Immature natural killer cell (primary cell): ENCODE results near the gene LITAF. TPM values are rescaled to one million over a fixed set of nuclear protein-coding genes. Genes with fewer than 3 reads are reported as not detected.

Experiments
- DNase-seq, 3 donors: peaks; one replicate each; pipeline ENCODE4 v3.0.0; 2022; ENCODE audit warnings: mixed read lengths in 1 of 3
- H3K27ac Mint-ChIP-seq, 6 donors: one replicate each; pipeline ENCODE4 v1.8.0; 2020; ENCODE audit warnings: mixed read lengths in 6 of 6, mild to moderate bottlenecking in 5 of 6, inconsistent platforms in 4 of 6, moderate library complexity in 3 of 6
- H3K27me3 Mint-ChIP-seq, 3 donors: one replicate each; pipeline ENCODE4 v1.8.0; 2020 to 2021; ENCODE audit warnings: low read depth in 3 of 3, mild to moderate bottlenecking in 3 of 3, mixed read lengths in 3 of 3, moderate library complexity in 3 of 3, inconsistent platforms in 1 of 3
- H3K36me3 Mint-ChIP-seq, 3 donors: one replicate each; pipeline ENCODE4 v1.8.0; 2020; ENCODE audit warnings: mixed read lengths in 3 of 3, inconsistent platforms in 2 of 3, mild to moderate bottlenecking in 2 of 3
- H3K4me1 Mint-ChIP-seq, 2 donors: one replicate each; pipeline ENCODE4 v1.8.0; 2020; ENCODE audit warnings: inconsistent platforms in 2 of 2, mild to moderate bottlenecking in 2 of 2, mixed read lengths in 2 of 2, moderate library complexity in 1 of 2
- H3K4me3 Mint-ChIP-seq, 5 donors: one replicate each; pipeline ENCODE4 v1.8.0; 2020; ENCODE audit warnings: mild to moderate bottlenecking in 5 of 5, mixed read lengths in 5 of 5, inconsistent platforms in 3 of 5, moderate library complexity in 3 of 5
- H3K9me3 Mint-ChIP-seq, 6 donors: one replicate each; pipeline ENCODE4 v1.8.0; 2020; ENCODE audit warnings: mild to moderate bottlenecking in 6 of 6, mixed read lengths in 6 of 6, inconsistent platforms in 4 of 6, moderate library complexity in 3 of 6
- polyA plus RNA-seq, 3 donors: library from polyadenylated mRNA; unstranded; fragments of 300-500 nt; fragmentation: Illumina TruSeq; gene quantifications; one replicate each; pipeline ENCODE4 v1.2.3, GENCODE V29; 2021

The LITAF gene
- polyA plus RNA-seq = 1,000 to 10,000 TPM; 1,031 to 1,827 (median 1,086) TPM

- Mint-ChIP-seq H3K27me3 (peaks cover 11 to 28% (median 24%) of the 10 kb centered on the region in 3 donors), H3K36me3 (peaks cover 0 to 5% (median 3%) of the 10 kb centered on the region in 3 donors), H3K27ac (peak within 1 kb of the TSS; percentile 90 to 99 (median 97)), H3K4me3 (peak within 1 kb of the TSS; percentile 95 to 100 (median 97)), H3K4me1 (peaks cover 40 to 52% of the 10 kb centered on the region in 2 donors), H3K9me3 (no peaks in the 10 kb centered on the region)
- DNase-seq = peak; percentile 66 to 73 (median 70)
Observed at GRCh38 chr16:11586856-11587642, at the start of gene LITAF. Gene LITAF (minus strand): TSS chr16:11586919. CDS start chr16:11556730, 30,189 bp downstream.

GRCh38 chr16:11636172-11636721, 49.5 kb upstream of the LITAF start:
- DNase-seq = no peak
- peak overlapping the region in 1 of 5 donors; percentile 29 for H3K4me3 Mint-ChIP-seq
- no peaks in the 10 kb centered on the region for H3K36me3 Mint-ChIP-seq
- H3K9me3 Mint-ChIP-seq = no peaks in the 10 kb centered on the region
- H3K4me1 Mint-ChIP-seq = peaks cover 15 to 29% of the 10 kb centered on the region in 2 donors
- H3K27me3 Mint-ChIP-seq = peaks cover 0 to 6% (median 5%) of the 10 kb centered on the region in 3 donors
- H3K27ac Mint-ChIP-seq = no peak overlapping the region

GRCh38 chr16:11635679-11636171, 49.0 kb upstream of the LITAF start:
- H3K36me3 Mint-ChIP-seq = no peaks in the 10 kb centered on the region
- peaks cover 10 to 24% of the 10 kb centered on the region in 2 donors for H3K4me1 Mint-ChIP-seq
- no peak for DNase-seq
- no peak overlapping the region for H3K4me3 Mint-ChIP-seq
- H3K9me3 Mint-ChIP-seq = no peaks in the 10 kb centered on the region
- H3K27ac Mint-ChIP-seq = no peak overlapping the region
- H3K27me3 Mint-ChIP-seq = peaks cover 0 to 6% (median 5%) of the 10 kb centered on the region in 3 donors

GRCh38 chr16:11635113-11635652, 48.5 kb upstream of the LITAF start:
- H3K27me3 Mint-ChIP-seq = peaks cover 0 to 6% (median 5%) of the 10 kb centered on the region in 3 donors
- no peaks in the 10 kb centered on the region for H3K36me3 Mint-ChIP-seq
- no peaks in the 10 kb centered on the region for H3K9me3 Mint-ChIP-seq
- H3K27ac Mint-ChIP-seq = no peak overlapping the region
- peaks cover 5 to 19% of the 10 kb centered on the region in 2 donors for H3K4me1 Mint-ChIP-seq
- no peak overlapping the region for H3K4me3 Mint-ChIP-seq
- no peak for DNase-seq

GRCh38 chr16:11634312-11634711, 47.6 kb upstream of the LITAF start:
- peaks cover 0 to 6% (median 5%) of the 10 kb centered on the region in 3 donors for H3K27me3 Mint-ChIP-seq
- peaks cover 0 to 16% of the 10 kb centered on the region in 2 donors for H3K4me1 Mint-ChIP-seq
- peak overlapping the region in 1 of 6 donors; percentile 23 for H3K27ac Mint-ChIP-seq
- DNase-seq = no peak
- H3K9me3 Mint-ChIP-seq = no peaks in the 10 kb centered on the region
- H3K36me3 Mint-ChIP-seq = no peaks in the 10 kb centered on the region
- H3K4me3 Mint-ChIP-seq = no peak overlapping the region

- no peak for DNase-seq
- no peak overlapping the region for H3K4me3 Mint-ChIP-seq
- H3K27me3 Mint-ChIP-seq = peaks cover 0 to 3% (median 2%) of the 10 kb centered on the region in 3 donors
- H3K9me3 Mint-ChIP-seq = no peaks in the 10 kb centered on the region
- no peaks in the 10 kb centered on the region for H3K36me3 Mint-ChIP-seq
- H3K4me1 Mint-ChIP-seq = peaks cover under 1 to 21% of the 10 kb centered on the region in 2 donors
- H3K27ac Mint-ChIP-seq = peak overlapping the region in 1 of 6 donors; percentile 31
Observed at GRCh38 chr16:11633113-11633512, 46.4 kb upstream of the LITAF start.

- H3K4me3 Mint-ChIP-seq = no peak overlapping the region
- H3K27ac Mint-ChIP-seq = peak overlapping the region in 1 of 6 donors; percentile 24
- H3K4me1 Mint-ChIP-seq = peaks cover 1 to 21% of the 10 kb centered on the region in 2 donors
- H3K9me3 Mint-ChIP-seq = no peaks in the 10 kb centered on the region
- H3K27me3 Mint-ChIP-seq = peaks cover 0 to 3% (median 2%) of the 10 kb centered on the region in 3 donors
- H3K36me3 Mint-ChIP-seq = no peaks in the 10 kb centered on the region
- DNase-seq = no peak
Observed at GRCh38 chr16:11632455-11632939, 45.8 kb upstream of the LITAF start.

- peaks cover 1 to 19% of the 10 kb centered on the region in 2 donors for H3K4me1 Mint-ChIP-seq
- no peak for DNase-seq
- H3K9me3 Mint-ChIP-seq = no peaks in the 10 kb centered on the region
- peaks cover 0 to 5% (median 0%) of the 10 kb centered on the region in 3 donors for H3K27me3 Mint-ChIP-seq
- no peak overlapping the region for H3K4me3 Mint-ChIP-seq
- H3K36me3 Mint-ChIP-seq = no peaks in the 10 kb centered on the region
- no peak overlapping the region for H3K27ac Mint-ChIP-seq
Observed at GRCh38 chr16:11631214-11631613, 44.5 kb upstream of the LITAF start.

GRCh38 chr16:11630768-11631056, 44.0 kb upstream of the LITAF start:
- Mint-ChIP-seq H3K36me3 (no peaks in the 10 kb centered on the region), H3K9me3 (no peaks in the 10 kb centered on the region), H3K4me1 (peaks cover 3 to 19% of the 10 kb centered on the region in 2 donors), H3K4me3 (no peak overlapping the region), H3K27ac (peak overlapping the region in 1 of 6 donors; percentile 31), H3K27me3 (peaks cover 0 to 3% (median 1%) of the 10 kb centered on the region in 3 donors)
- no peak for DNase-seq

GRCh38 chr16:11630046-11630767, 43.5 kb upstream of the LITAF start:
- Mint-ChIP-seq H3K27me3 (peaks cover 0 to 3% (median 2%) of the 10 kb centered on the region in 3 donors), H3K36me3 (no peaks in the 10 kb centered on the region), H3K9me3 (no peaks in the 10 kb centered on the region), H3K4me1 (peaks cover 8 to 24% of the 10 kb centered on the region in 2 donors), H3K4me3 (no peak overlapping the region), H3K27ac (peak overlapping the region in 1 of 6 donors; percentile 31)
- DNase-seq = no peak

- peaks cover 0 to 5% (median 2%) of the 10 kb centered on the region in 3 donors for H3K27me3 Mint-ChIP-seq
- H3K27ac Mint-ChIP-seq = peak overlapping the region in 4 of 6 donors; percentile 3 to 73 (median 32)
- no peak for DNase-seq
- peak overlapping the region in 1 of 5 donors; percentile 12 for H3K4me3 Mint-ChIP-seq
- no peaks in the 10 kb centered on the region for H3K36me3 Mint-ChIP-seq
- peaks cover 16 to 32% of the 10 kb centered on the region in 2 donors for H3K4me1 Mint-ChIP-seq
- no peaks in the 10 kb centered on the region for H3K9me3 Mint-ChIP-seq
Observed at GRCh38 chr16:11629071-11630030, 42.6 kb upstream of the LITAF start.

- H3K27ac Mint-ChIP-seq = peak overlapping the region in 1 of 6 donors; percentile 30
- H3K4me1 Mint-ChIP-seq = peaks cover 29 to 36% of the 10 kb centered on the region in 2 donors
- no peak overlapping the region for H3K4me3 Mint-ChIP-seq
Observed at GRCh38 chr16:11627822-11628457, 41.2 kb upstream of the LITAF start.

More at GRCh38 chr16:11627822-11628457, 41.2 kb upstream of the LITAF start:
- Mint-ChIP-seq H3K36me3 (no peaks in the 10 kb centered on the region), H3K9me3 (no peaks in the 10 kb centered on the region), H3K27me3 (peaks cover 2 to 7% (median 2%) of the 10 kb centered on the region in 3 donors)
- no peak for DNase-seq
